ENCODE measurements around the gene THAP4. TPM values are rescaled to one million over a fixed set of nuclear protein-coding genes. Genes with fewer than 3 reads are reported as not detected.

Gene THAP4
- total and polyA plus RNA-seq, 2 experiments from 2014 or later = 62.9 to 80.4 TPM

DNA sequence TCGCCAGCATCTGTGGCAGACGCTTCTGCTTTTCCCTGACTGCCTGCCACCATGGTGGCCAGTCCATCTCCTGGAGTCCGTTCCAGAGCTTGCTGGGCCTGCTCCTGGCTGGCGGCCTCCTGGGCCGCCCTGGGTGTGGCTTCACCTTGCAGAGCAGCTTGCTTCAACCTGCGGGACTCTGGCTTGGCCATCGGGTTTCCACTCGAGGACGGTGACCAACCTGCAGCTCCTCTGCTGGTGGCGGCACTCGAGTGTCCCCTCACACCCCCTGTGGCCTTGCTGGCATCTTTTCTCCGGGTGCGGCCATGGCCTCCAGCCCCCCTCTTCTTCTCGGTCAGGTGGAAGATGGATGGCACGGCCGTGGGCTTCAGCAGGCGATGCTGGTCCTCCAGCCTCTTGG, 3.4 kb downstream of the THAP4 start:
- H3K4me3 ChIP-seq = no peak overlapping the region
- Mint-ChIP-seq H3K27ac (no peak overlapping the region), H3K36me3 (ENCODE audit: low read depth) (peaks cover 39% of the 10 kb centered on the region), H3K27me3 (ENCODE audit: insufficient read depth, low read depth, poor library complexity) (peaks cover 15% of the 10 kb centered on the region), H3K4me3 (no peak overlapping the region), H3K9me3 (peaks cover 6% of the 10 kb centered on the region; the same call in 2 of the 3 replicates), H3K4me1 (peaks cover 15% of the 10 kb centered on the region)
- peaks cover 15% of the 10 kb centered on the region for H3F3A ChIP-seq (replicated peaks; ENCODE audit: low read depth)
- TF ChIP-seq EZH2phosphoT487 (IDR thresholded peaks at IDR 0.05; ENCODE audit: unreplicated experiment) = no peak
- peaks cover 11% of the 10 kb centered on the region for H3K4me1 ChIP-seq (ENCODE audit: insufficient read depth)
- H2AFZ ChIP-seq = no peak overlapping the region
- H3K4me2 ChIP-seq = no peak overlapping the region
- H3K9me2 ChIP-seq (ENCODE audit: insufficient read depth) = no peaks in the 10 kb centered on the region
- H3K27me3 ChIP-seq (ENCODE audit: insufficient read depth) = no peaks in the 10 kb centered on the region
- H3K79me2 ChIP-seq (replicated peaks; ENCODE audit: insufficient read depth) = peaks cover 80% of the 10 kb centered on the region
- DNase-seq (ENCODE audit: low spot score) (no peak), ATAC-seq (no peak)
- peaks cover 26% of the 10 kb centered on the region for H4K20me1 ChIP-seq (replicated peaks; ENCODE audit: insufficient read depth)
- no peak overlapping the region for H3K27ac ChIP-seq (ENCODE audit: low read depth)
- peaks cover 9% of the 10 kb centered on the region; the same call in 1 of the 2 replicates for H3K36me3 ChIP-seq (ENCODE audit: insufficient read depth)

DNA sequence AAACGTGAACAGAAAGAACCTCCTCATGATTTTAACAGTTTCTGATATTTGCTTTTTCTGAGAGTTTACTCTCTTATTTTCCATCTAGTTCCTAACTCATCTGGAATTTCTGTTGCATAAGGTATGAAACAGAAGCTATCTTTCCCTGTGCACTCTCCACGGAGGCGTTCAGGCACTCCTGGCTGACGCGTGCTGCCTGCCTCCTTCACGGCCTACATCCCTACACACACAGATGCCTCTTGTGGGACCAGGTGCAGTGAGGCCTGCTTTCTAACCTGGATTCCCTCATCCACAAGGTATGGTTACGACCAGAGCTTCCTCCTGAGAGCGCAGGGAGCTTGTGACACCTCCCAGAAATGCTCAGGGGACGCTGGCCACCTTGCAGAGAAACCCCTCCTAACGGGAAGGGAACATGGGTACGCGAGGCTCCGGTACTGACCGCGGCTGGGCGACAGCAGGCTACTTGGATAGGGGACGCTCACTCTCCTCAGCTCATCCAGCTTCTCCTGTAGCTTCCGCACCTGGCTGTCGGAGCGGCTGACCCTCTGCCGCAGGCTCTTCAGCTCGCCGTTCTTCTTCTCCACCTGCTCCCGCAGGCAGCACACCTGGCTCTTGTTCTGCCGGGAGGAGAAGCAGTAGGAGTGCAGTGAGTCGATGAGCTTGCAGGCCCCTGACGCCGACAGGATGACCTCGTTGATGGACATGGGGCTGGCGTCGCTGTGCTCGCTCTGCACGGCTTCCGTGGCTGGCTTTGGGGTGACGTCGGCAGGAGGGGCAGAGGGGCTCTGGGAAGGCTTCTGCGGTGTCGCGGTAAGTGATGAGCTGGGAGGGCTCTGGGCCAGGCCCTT, 4.3 kb downstream of the THAP4 start:
- H3K36me3 ChIP-seq (ENCODE audit: insufficient read depth) = peaks cover 9% of the 10 kb centered on the region; the same call in 1 of the 2 replicates
- no peak overlapping the region for H3K4me2 ChIP-seq
- TF ChIP-seq, protein P1, sequence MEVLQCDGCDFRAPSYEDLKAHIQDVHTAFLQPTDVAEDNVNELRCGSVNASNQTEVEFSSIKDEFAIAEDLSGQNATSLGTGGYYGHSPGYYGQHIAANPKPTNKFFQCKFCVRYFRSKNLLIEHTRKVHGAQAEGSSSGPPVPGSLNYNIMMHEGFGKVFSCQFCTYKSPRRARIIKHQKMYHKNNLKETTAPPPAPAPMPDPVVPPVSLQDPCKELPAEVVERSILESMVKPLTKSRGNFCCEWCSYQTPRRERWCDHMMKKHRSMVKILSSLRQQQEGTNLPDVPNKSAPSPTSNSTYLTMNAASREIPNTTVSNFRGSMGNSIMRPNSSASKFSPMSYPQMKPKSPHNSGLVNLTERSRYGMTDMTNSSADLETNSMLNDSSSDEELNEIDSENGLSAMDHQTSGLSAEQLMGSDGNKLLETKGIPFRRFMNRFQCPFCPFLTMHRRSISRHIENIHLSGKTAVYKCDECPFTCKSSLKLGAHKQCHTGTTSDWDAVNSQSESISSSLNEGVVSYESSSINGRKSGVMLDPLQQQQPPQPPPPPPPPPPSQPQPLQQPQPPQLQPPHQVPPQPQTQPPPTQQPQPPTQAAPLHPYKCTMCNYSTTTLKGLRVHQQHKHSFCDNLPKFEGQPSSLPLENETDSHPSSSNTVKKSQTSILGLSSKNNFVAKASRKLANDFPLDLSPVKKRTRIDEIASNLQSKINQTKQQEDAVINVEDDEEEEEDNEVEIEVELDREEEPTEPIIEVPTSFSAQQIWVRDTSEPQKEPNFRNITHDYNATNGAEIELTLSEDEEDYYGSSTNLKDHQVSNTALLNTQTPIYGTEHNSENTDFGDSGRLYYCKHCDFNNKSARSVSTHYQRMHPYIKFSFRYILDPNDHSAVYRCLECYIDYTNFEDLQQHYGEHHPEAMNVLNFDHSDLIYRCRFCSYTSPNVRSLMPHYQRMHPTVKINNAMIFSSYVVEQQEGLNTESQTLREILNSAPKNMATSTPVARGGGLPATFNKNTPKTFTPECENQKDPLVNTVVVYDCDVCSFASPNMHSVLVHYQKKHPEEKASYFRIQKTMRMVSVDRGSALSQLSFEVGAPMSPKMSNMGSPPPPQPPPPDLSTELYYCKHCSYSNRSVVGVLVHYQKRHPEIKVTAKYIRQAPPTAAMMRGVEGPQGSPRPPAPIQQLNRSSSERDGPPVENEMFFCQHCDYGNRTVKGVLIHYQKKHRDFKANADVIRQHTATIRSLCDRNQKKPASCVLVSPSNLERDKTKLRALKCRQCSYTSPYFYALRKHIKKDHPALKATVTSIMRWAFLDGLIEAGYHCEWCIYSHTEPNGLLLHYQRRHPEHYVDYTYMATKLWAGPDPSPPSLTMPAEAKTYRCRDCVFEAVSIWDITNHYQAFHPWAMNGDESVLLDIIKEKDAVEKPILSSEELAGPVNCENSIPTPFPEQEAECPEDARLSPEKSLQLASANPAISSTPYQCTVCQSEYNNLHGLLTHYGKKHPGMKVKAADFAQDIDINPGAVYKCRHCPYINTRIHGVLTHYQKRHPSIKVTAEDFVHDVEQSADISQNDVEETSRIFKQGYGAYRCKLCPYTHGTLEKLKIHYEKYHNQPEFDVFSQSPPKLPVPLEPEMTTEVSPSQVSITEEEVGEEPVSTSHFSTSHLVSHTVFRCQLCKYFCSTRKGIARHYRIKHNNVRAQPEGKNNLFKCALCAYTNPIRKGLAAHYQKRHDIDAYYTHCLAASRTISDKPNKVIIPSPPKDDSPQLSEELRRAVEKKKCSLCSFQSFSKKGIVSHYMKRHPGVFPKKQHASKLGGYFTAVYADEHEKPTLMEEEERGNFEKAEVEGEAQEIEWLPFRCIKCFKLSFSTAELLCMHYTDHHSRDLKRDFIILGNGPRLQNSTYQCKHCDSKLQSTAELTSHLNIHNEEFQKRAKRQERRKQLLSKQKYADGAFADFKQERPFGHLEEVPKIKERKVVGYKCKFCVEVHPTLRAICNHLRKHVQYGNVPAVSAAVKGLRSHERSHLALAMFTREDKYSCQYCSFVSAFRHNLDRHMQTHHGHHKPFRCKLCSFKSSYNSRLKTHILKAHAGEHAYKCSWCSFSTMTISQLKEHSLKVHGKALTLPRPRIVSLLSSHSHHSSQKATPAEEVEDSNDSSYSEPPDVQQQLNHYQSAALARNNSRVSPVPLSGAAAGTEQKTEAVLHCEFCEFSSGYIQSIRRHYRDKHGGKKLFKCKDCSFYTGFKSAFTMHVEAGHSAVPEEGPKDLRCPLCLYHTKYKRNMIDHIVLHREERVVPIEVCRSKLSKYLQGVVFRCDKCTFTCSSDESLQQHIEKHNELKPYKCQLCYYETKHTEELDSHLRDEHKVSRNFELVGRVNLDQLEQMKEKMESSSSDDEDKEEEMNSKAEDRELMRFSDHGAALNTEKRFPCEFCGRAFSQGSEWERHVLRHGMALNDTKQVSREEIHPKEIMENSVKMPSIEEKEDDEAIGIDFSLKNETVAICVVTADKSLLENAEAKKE (CRISPR knock-in tag; IDR thresholded peaks at IDR 0.05) = no peak
- TF ChIP-seq STAT1 (IDR thresholded peaks at IDR 0.05; ENCODE audit: unreplicated experiment) = no peak
- no peak for TF ChIP-seq JUNB (IDR thresholded peaks at IDR 0.05; ENCODE audit: unreplicated experiment)
- no peak for TF ChIP-seq POLR2AphosphoS5 (IDR thresholded peaks at IDR 0.05; ENCODE audit: low read depth)
- TF ChIP-seq, protein P2, sequence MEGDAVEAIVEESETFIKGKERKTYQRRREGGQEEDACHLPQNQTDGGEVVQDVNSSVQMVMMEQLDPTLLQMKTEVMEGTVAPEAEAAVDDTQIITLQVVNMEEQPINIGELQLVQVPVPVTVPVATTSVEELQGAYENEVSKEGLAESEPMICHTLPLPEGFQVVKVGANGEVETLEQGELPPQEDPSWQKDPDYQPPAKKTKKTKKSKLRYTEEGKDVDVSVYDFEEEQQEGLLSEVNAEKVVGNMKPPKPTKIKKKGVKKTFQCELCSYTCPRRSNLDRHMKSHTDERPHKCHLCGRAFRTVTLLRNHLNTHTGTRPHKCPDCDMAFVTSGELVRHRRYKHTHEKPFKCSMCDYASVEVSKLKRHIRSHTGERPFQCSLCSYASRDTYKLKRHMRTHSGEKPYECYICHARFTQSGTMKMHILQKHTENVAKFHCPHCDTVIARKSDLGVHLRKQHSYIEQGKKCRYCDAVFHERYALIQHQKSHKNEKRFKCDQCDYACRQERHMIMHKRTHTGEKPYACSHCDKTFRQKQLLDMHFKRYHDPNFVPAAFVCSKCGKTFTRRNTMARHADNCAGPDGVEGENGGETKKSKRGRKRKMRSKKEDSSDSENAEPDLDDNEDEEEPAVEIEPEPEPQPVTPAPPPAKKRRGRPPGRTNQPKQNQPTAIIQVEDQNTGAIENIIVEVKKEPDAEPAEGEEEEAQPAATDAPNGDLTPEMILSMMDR (conservative IDR thresholded peaks at IDR 0.05; ENCODE audit: low read depth in 2 of 2) = no peak
- TF ChIP-seq NANOG (IDR thresholded peaks at IDR 0.05; ENCODE audit: borderline replicate concordance) = no peak
- no peak for TF ChIP-seq EZH2 (IDR thresholded peaks at IDR 0.05; ENCODE audit: low read depth, unreplicated experiment)
- TF ChIP-seq ZNF114 (CRISPR knock-in tag; IDR thresholded peaks at IDR 0.05) = no peak
- no peak for TF ChIP-seq CREB1 (CRISPR knock-in tag; IDR thresholded peaks at IDR 0.05; ENCODE audit: low read depth)
- TF ChIP-seq, protein P3, sequence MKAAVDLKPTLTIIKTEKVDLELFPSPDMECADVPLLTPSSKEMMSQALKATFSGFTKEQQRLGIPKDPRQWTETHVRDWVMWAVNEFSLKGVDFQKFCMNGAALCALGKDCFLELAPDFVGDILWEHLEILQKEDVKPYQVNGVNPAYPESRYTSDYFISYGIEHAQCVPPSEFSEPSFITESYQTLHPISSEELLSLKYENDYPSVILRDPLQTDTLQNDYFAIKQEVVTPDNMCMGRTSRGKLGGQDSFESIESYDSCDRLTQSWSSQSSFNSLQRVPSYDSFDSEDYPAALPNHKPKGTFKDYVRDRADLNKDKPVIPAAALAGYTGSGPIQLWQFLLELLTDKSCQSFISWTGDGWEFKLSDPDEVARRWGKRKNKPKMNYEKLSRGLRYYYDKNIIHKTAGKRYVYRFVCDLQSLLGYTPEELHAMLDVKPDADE (IDR thresholded peaks at IDR 0.05) = no peak

More for the DNA sequence above, 4.3 kb downstream of the THAP4 start:
- H3K79me2 ChIP-seq (replicated peaks; ENCODE audit: insufficient read depth) = peaks cover 79% of the 10 kb centered on the region
- H3F3A ChIP-seq (replicated peaks; ENCODE audit: low read depth) = peaks cover 15% of the 10 kb centered on the region
- Mint-ChIP-seq H3K36me3 (ENCODE audit: low read depth) (peaks cover 33% of the 10 kb centered on the region), H3K4me3 (no peak overlapping the region), H3K27me3 (ENCODE audit: insufficient read depth, low read depth, poor library complexity) (peaks cover 15% of the 10 kb centered on the region), H3K27ac (no peak overlapping the region), H3K9me3 (no peaks in the 10 kb centered on the region), H3K4me1 (peaks cover 10% of the 10 kb centered on the region; the same call in 1 of the 3 replicates)
- peaks cover 7% of the 10 kb centered on the region for H3K4me1 ChIP-seq (ENCODE audit: insufficient read depth)
- H3K4me3 ChIP-seq = no peak overlapping the region
- no peak overlapping the region for H3K27ac ChIP-seq (ENCODE audit: low read depth)
- H3K27me3 ChIP-seq (ENCODE audit: insufficient read depth) = no peaks in the 10 kb centered on the region
- DNase-seq (ENCODE audit: low spot score) (no peak), ATAC-seq (no peak)
- peaks cover 21% of the 10 kb centered on the region for H4K20me1 ChIP-seq (replicated peaks; ENCODE audit: insufficient read depth)
- no peak overlapping the region for H2AFZ ChIP-seq
- H3K9me2 ChIP-seq (ENCODE audit: insufficient read depth) = no peaks in the 10 kb centered on the region
